ENCODE measurements around the gene TMEM158. TPM values are rescaled to one million over a fixed set of nuclear protein-coding genes. Genes with fewer than 3 reads are reported as not detected.

Gene TMEM158
- total and polyA plus RNA-seq, 4 donors = 0.07 to 3.7 (median 0.08) TPM; not detected in 1

GRCh38 chr3:45272032-45272810 is 46.1 kb upstream of the TMEM158 start (continued):
- TF ChIP-seq, protein P1, sequence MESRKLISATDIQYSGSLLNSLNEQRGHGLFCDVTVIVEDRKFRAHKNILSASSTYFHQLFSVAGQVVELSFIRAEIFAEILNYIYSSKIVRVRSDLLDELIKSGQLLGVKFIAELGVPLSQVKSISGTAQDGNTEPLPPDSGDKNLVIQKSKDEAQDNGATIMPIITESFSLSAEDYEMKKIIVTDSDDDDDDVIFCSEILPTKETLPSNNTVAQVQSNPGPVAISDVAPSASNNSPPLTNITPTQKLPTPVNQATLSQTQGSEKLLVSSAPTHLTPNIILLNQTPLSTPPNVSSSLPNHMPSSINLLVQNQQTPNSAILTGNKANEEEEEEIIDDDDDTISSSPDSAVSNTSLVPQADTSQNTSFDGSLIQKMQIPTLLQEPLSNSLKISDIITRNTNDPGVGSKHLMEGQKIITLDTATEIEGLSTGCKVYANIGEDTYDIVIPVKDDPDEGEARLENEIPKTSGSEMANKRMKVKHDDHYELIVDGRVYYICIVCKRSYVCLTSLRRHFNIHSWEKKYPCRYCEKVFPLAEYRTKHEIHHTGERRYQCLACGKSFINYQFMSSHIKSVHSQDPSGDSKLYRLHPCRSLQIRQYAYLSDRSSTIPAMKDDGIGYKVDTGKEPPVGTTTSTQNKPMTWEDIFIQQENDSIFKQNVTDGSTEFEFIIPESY (IDR thresholded peaks at IDR 0.05) = no peak

DNA sequence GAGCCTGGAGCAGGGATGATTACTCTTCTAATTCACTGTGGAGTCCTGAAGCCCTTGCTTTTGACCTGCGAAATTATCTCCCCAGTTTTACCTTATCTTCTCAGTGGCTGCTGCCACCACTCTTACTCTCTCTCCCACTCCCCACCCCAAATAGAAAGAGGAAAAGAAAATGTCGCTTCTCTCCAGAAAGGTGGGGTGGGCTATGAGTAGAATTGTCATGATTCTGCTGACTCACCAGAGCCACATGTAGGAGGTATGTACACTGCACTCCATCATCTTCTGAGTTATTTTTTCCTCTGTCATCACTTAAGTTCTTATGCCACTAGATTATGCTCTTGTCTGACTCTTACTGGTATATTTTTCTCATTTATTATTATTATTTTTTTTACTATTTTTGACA is 43.9 kb upstream of the TMEM158 start:
- no peaks in the 10 kb centered on the region for H3K36me3 ChIP-seq (ENCODE audit: control insufficient read depth in 4 of 4, insufficient read depth in 3 of 4, low read depth in 1 of 4, low read length in 3 of 4)
- H3K27ac ChIP-seq (ENCODE audit: low read depth in 1 of 2, low read length in 2 of 2) = no peak overlapping the region
- 66% methylated on average over 2 of the region's 2 CpGs for WGBS
- no peak for TF ChIP-seq RXRA (IDR thresholded peaks at IDR 0.05)
- TF ChIP-seq FOXA1 (IDR thresholded peaks at IDR 0.05) = no peak
- no peak for TF ChIP-seq YY1 (IDR thresholded peaks at IDR 0.05)
- TF ChIP-seq MAX (IDR thresholded peaks at IDR 0.05) = no peak
- no peak for TF ChIP-seq HNF4A (conservative IDR thresholded peaks at IDR 0.05)
- TF ChIP-seq FOXA2 (IDR thresholded peaks at IDR 0.05) = no peak
- H3K9ac ChIP-seq (ENCODE audit: low read depth in 1 of 2, low read length in 2 of 2) = no peak overlapping the region
- H3K27me3 ChIP-seq (ENCODE audit: control insufficient read depth in 4 of 4, insufficient read depth in 4 of 4, low read length in 3 of 4) = peaks cover 0 to 6% (median 0%) of the 10 kb centered on the region in 4 donors
- H3K4me1 ChIP-seq (ENCODE audit: control insufficient read depth in 4 of 4, insufficient read depth in 4 of 4, low read length in 3 of 4) = no peaks in the 10 kb centered on the region
- H3K9me3 ChIP-seq (ENCODE audit: control insufficient read depth in 4 of 4, low read length in 3 of 4) = no peaks in the 10 kb centered on the region
- no peak overlapping the region for H3K4me3 ChIP-seq (ENCODE audit: low read depth in 1 of 3, low read length in 3 of 3)
- DNase-seq (ENCODE audit: low spot score) = no peak

GRCh38 chr3:45267097-45267496 is 41.0 kb upstream of the TMEM158 start:
- Histone ChIP-seq H3K36me3 (ENCODE audit: control insufficient read depth in 4 of 4, insufficient read depth in 3 of 4, low read depth in 1 of 4, low read length in 3 of 4) (no peaks in the 10 kb centered on the region), H3K9ac (ENCODE audit: low read depth in 1 of 2, low read length in 2 of 2) (no peak overlapping the region), H3K27me3 (ENCODE audit: control insufficient read depth in 4 of 4, insufficient read depth in 4 of 4, low read length in 3 of 4) (peaks cover 0 to 3% (median 0%) of the 10 kb centered on the region in 4 donors), H3K9me3 (ENCODE audit: control insufficient read depth in 4 of 4, low read length in 3 of 4) (no peaks in the 10 kb centered on the region), H3K4me3 (ENCODE audit: low read depth in 1 of 3, low read length in 3 of 3) (no peak overlapping the region), H3K27ac (ENCODE audit: low read depth in 1 of 2, low read length in 2 of 2) (no peak overlapping the region), H3K4me1 (ENCODE audit: control insufficient read depth in 4 of 4, insufficient read depth in 4 of 4, low read length in 3 of 4) (no peaks in the 10 kb centered on the region)
- WGBS = 86% methylated on average over 2 of the region's 2 CpGs
- TF ChIP-seq NR2F2 (IDR thresholded peaks at IDR 0.05) (no peak), HNF4A (conservative IDR thresholded peaks at IDR 0.05) (no peak), RAD21 (IDR thresholded peaks at IDR 0.05) (no peak), HNF4G (IDR thresholded peaks at IDR 0.05) (no peak), MAX (IDR thresholded peaks at IDR 0.05) (no peak), EGR1 (IDR thresholded peaks at IDR 0.05; ENCODE audit: low read depth in 2 of 2) (no peak), RXRA (IDR thresholded peaks at IDR 0.05) (no peak), JUND (IDR thresholded peaks at IDR 0.05) (no peak), TAF1 (conservative IDR thresholded peaks at IDR 0.05) (no peak), FOXA2 (IDR thresholded peaks at IDR 0.05) (no peak), FOXA1 (IDR thresholded peaks at IDR 0.05) (no peak), GABPA (IDR thresholded peaks at IDR 0.05 in 1 of 2, conservative IDR thresholded peaks at IDR 0.05 in 1 of 2) (no peak), SP1 (IDR thresholded peaks at IDR 0.05) (no peak), YY1 (IDR thresholded peaks at IDR 0.05) (no peak)
- TF ChIP-seq, protein P1 (IDR thresholded peaks at IDR 0.05) = no peak
- TF ChIP-seq, protein P2, sequence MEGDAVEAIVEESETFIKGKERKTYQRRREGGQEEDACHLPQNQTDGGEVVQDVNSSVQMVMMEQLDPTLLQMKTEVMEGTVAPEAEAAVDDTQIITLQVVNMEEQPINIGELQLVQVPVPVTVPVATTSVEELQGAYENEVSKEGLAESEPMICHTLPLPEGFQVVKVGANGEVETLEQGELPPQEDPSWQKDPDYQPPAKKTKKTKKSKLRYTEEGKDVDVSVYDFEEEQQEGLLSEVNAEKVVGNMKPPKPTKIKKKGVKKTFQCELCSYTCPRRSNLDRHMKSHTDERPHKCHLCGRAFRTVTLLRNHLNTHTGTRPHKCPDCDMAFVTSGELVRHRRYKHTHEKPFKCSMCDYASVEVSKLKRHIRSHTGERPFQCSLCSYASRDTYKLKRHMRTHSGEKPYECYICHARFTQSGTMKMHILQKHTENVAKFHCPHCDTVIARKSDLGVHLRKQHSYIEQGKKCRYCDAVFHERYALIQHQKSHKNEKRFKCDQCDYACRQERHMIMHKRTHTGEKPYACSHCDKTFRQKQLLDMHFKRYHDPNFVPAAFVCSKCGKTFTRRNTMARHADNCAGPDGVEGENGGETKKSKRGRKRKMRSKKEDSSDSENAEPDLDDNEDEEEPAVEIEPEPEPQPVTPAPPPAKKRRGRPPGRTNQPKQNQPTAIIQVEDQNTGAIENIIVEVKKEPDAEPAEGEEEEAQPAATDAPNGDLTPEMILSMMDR (IDR thresholded peaks at IDR 0.05; ENCODE audit: low read depth, low read length, missing input control) = no peak
- TF ChIP-seq, protein P3, sequence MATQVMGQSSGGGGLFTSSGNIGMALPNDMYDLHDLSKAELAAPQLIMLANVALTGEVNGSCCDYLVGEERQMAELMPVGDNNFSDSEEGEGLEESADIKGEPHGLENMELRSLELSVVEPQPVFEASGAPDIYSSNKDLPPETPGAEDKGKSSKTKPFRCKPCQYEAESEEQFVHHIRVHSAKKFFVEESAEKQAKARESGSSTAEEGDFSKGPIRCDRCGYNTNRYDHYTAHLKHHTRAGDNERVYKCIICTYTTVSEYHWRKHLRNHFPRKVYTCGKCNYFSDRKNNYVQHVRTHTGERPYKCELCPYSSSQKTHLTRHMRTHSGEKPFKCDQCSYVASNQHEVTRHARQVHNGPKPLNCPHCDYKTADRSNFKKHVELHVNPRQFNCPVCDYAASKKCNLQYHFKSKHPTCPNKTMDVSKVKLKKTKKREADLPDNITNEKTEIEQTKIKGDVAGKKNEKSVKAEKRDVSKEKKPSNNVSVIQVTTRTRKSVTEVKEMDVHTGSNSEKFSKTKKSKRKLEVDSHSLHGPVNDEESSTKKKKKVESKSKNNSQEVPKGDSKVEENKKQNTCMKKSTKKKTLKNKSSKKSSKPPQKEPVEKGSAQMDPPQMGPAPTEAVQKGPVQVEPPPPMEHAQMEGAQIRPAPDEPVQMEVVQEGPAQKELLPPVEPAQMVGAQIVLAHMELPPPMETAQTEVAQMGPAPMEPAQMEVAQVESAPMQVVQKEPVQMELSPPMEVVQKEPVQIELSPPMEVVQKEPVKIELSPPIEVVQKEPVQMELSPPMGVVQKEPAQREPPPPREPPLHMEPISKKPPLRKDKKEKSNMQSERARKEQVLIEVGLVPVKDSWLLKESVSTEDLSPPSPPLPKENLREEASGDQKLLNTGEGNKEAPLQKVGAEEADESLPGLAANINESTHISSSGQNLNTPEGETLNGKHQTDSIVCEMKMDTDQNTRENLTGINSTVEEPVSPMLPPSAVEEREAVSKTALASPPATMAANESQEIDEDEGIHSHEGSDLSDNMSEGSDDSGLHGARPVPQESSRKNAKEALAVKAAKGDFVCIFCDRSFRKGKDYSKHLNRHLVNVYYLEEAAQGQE (IDR thresholded peaks at IDR 0.05) = no peak
- TF ChIP-seq, protein P4, sequence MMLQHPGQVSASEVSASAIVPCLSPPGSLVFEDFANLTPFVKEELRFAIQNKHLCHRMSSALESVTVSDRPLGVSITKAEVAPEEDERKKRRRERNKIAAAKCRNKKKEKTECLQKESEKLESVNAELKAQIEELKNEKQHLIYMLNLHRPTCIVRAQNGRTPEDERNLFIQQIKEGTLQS (IDR thresholded peaks at IDR 0.05) = no peak
- no peak for DNase-seq (ENCODE audit: low spot score)
